SK-N-SH (cell line): Measurements from ENCODE around the gene PLA2G4E. TPM values are rescaled to one million over a fixed set of nuclear protein-coding genes. Genes with fewer than 3 reads are reported as not detected.

Experiments
- CTCF ChIA-PET: fragments of 300-600, 350-600 bp; formaldehyde crosslinking; extraction: SDS; loops from one replicate; lab custom pipeline; 2021; lab: Yijun Ruan, JAX
- POLR2A ChIA-PET: fragments of 350-600 bp; sonication (Branson Sonifier 250); formaldehyde crosslinking; extraction: SDS; loops from one replicate; lab custom pipeline; 2020; ENCODE audit warnings: antibody characterized with exemption, inconsistent platforms; lab: Yijun Ruan, JAX
- DNase-seq: peaks from one replicate; pipeline ENCODE4 v3.0.0; 2012
- H2AFZ ChIP-seq: fragments of 200-600 bp; sonication (generic); 2 replicates; pipeline ENCODE4 v1.8.1; 2016; ENCODE audit warnings: antibody characterized with exemption, mild to moderate bottlenecking, low read depth
- H3F3A ChIP-seq: fragments of 200-600 bp; sonication (generic); replicated peaks from 2 replicates; pipeline ENCODE3; 2016; ENCODE audit warnings: antibody characterized with exemption, mild to moderate bottlenecking; ENCODE audit not compliant: insufficient read depth
- H3K27ac ChIP-seq, 2 experiments: fragments of 200-500 bp in 1 of 2; fragments of 200-600 bp in 1 of 2; sonication (Bioruptor generic) in 1 of 2; sonication (generic), shearing (Covaris generic) in 1 of 2; 2 replicates each; pipeline versions ENCODE4 v1.5.1 to v1.6.1; 2014 to 2016; ENCODE audit warnings: low read depth in 2 of 2, inconsistent platforms in 1 of 2, low read length in 1 of 2, mild to moderate bottlenecking in 1 of 2, mixed read lengths in 1 of 2
- H3K27me3 ChIP-seq: fragments of 200-600 bp; sonication (generic), shearing (Covaris generic); 2 replicates; pipeline ENCODE4 v1.6.1; 2016; ENCODE audit warnings: mixed run types; ENCODE audit not compliant: insufficient read depth
- H3K36me3 ChIP-seq, 2 experiments: fragments of 200-500 bp in 1 of 2; fragments of 200-600 bp in 1 of 2; sonication (Bioruptor generic) in 1 of 2; sonication (generic) in 1 of 2; replicated peaks in 1 of 2; 2 replicates each; pipeline versions ENCODE3 to v1.5.1; 2014 to 2016; ENCODE audit warnings: low read length in 1 of 2, mild to moderate bottlenecking in 1 of 2; ENCODE audit not compliant: insufficient read depth in 2 of 2, control insufficient read depth in 1 of 2
- H3K4me1 ChIP-seq, 2 experiments: fragments of 200-500 bp in 1 of 2; fragments of 200-600 bp in 1 of 2; sonication (Bioruptor generic) in 1 of 2; sonication (generic), shearing (Covaris generic) in 1 of 2; 2 replicates each; pipeline versions ENCODE4 v1.5.1 to v1.6.1; 2014 to 2016; ENCODE audit warnings: low read depth in 1 of 2, low read length in 1 of 2, mixed run types in 1 of 2; ENCODE audit not compliant: insufficient read depth in 2 of 2, control insufficient read depth in 1 of 2
- H3K4me2 ChIP-seq: fragments of 200-600 bp; sonication (generic), shearing (Covaris generic); 2 replicates; pipeline ENCODE4 v1.6.1; 2017; ENCODE audit warnings: mixed run types
- H3K4me3 ChIP-seq, 2 experiments: fragments of 200-500 bp in 1 of 2; fragments of 200-600 bp in 1 of 2; sonication (Bioruptor generic) in 1 of 2; sonication (generic), shearing (Covaris generic) in 1 of 2; 2 replicates each; pipeline versions ENCODE4 v1.5.1 to v1.8.1; 2014 to 2016; ENCODE audit warnings: low read depth in 2 of 2, inconsistent platforms in 1 of 2, low read length in 1 of 2, mild to moderate bottlenecking in 1 of 2, mixed read lengths in 1 of 2, moderate library complexity in 1 of 2
- H3K79me2 ChIP-seq: fragments of 200-600 bp; sonication (generic); 2 replicates; pipeline ENCODE4 v1.8.1; 2017; ENCODE audit warnings: mild to moderate bottlenecking; ENCODE audit not compliant: insufficient read depth
- H3K9ac ChIP-seq: fragments of 200-600 bp; sonication (generic); 2 replicates; pipeline ENCODE4 v1.6.1; 2017; ENCODE audit warnings: mixed run types
- H3K9me2 ChIP-seq: fragments of 200-600 bp; sonication (generic); 2 replicates; pipeline ENCODE4 v1.6.1; 2017; ENCODE audit warnings: mixed run types
- H3K9me3 ChIP-seq: fragments of 200-600 bp; sonication (generic); 2 replicates; pipeline ENCODE4 v1.6.1; 2017; ENCODE audit warnings: mixed run types, mild to moderate bottlenecking, moderate library complexity
- H4K20me1 ChIP-seq: fragments of 200-600 bp; sonication (generic); 2 replicates; pipeline ENCODE4 v1.6.1; 2017; ENCODE audit warnings: mild to moderate bottlenecking, mixed run types; ENCODE audit not compliant: insufficient read depth
- CHD2 ChIP-seq: fragments of 150-350 bp; IDR thresholded peaks from 2 replicates; pipeline ENCODE4 v1.6.1; 2018; ENCODE audit warnings: low read length; ENCODE audit not compliant: partially characterized antibody
- EP300 ChIP-seq, 2 experiments: IDR thresholded peaks; 2 replicates each; pipeline versions ENCODE4 v1.4.0 to v1.6.1; 2012; ENCODE audit warnings: borderline replicate concordance in 1 of 2, low read depth in 1 of 2, low read length in 1 of 2
- EZH2phosphoT487 ChIP-seq: fragments of 200-600 bp; sonication (generic); IDR thresholded peaks from 2 replicates; pipeline ENCODE4 v1.6.1; 2017; ENCODE audit warnings: low read depth, mixed run types, mild to moderate bottlenecking, antibody characterized with exemption, moderate library complexity, borderline replicate concordance
- FOSL2 ChIP-seq: IDR thresholded peaks from 2 replicates; pipeline ENCODE4 v1.4.0; 2012; ENCODE audit warnings: low read depth, mild to moderate bottlenecking, moderate library complexity, borderline replicate concordance
- FOXM1 ChIP-seq: IDR thresholded peaks from 2 replicates; pipeline ENCODE4 v1.4.0; 2012; ENCODE audit warnings: low read depth, mild to moderate bottlenecking
- GABPA ChIP-seq: IDR thresholded peaks from 2 replicates; pipeline ENCODE4 v1.4.0; 2012; ENCODE audit warnings: low read depth, mild to moderate bottlenecking
- MEF2A ChIP-seq: IDR thresholded peaks from 2 replicates; pipeline ENCODE4 v1.4.0; 2012; ENCODE audit warnings: low read depth, borderline replicate concordance
- MXI1 ChIP-seq: IDR thresholded peaks from 2 replicates; pipeline ENCODE4 v1.6.1; 2012; ENCODE audit warnings: mild to moderate bottlenecking, low read depth, low read length, improper control_type of control experiment
- NFIC ChIP-seq: IDR thresholded peaks from 2 replicates; pipeline ENCODE4 v1.4.0; 2012; ENCODE audit warnings: borderline replicate concordance
- NRF1 ChIP-seq: IDR thresholded peaks from 2 replicates; pipeline ENCODE4 v1.6.1; 2012; ENCODE audit warnings: low read depth, mild to moderate bottlenecking, low read length
- POLR2AphosphoS5 ChIP-seq: IDR thresholded peaks from 2 replicates; pipeline ENCODE4 v1.6.1; 2012; ENCODE audit warnings: low read depth, low read length
- RAD21 ChIP-seq: IDR thresholded peaks from 2 replicates; pipeline ENCODE4 v1.6.1; 2012; ENCODE audit warnings: mild to moderate bottlenecking, low read length
- RCOR1 ChIP-seq: fragments of 150-350 bp; IDR thresholded peaks from 2 replicates; pipeline ENCODE4 v1.6.1; 2017; ENCODE audit warnings: antibody characterized with exemption, low read length
- RFX5 ChIP-seq: IDR thresholded peaks from 2 replicates; pipeline ENCODE4 v1.6.1; 2012; ENCODE audit warnings: mild to moderate bottlenecking, improper control_type of control experiment, low read length
- SIN3A ChIP-seq: IDR thresholded peaks from 2 replicates; pipeline ENCODE4 v1.6.1; 2012; ENCODE audit warnings: low read depth, mild to moderate bottlenecking, low read length, moderate library complexity, borderline replicate concordance
- SMC3 ChIP-seq: IDR thresholded peaks from 2 replicates; pipeline ENCODE4 v1.6.1; 2012; ENCODE audit warnings: low read depth, low read length, improper control_type of control experiment
- TEAD4 ChIP-seq: IDR thresholded peaks from 2 replicates; pipeline ENCODE4 v1.4.0; 2012; ENCODE audit warnings: mild to moderate bottlenecking, borderline replicate concordance; ENCODE audit not compliant: insufficient read depth
- USF1 ChIP-seq: IDR thresholded peaks from 2 replicates; pipeline ENCODE4 v1.4.0; 2012; ENCODE audit warnings: low read depth, borderline replicate concordance
- YY1 ChIP-seq: IDR thresholded peaks from 2 replicates; pipeline ENCODE4 v1.4.0; 2012; ENCODE audit warnings: low read depth, mild to moderate bottlenecking
- WGBS: methylation state at CpG from one replicate; pipeline ENCODE4 v1.1.6; 2017; ENCODE audit warnings: low lambda C conversion rate; 5-methylcytosine and 5-hydroxymethylcytosine counted together
- polyA plus RNA-seq, 3 experiments: library from polyadenylated mRNA; depleted of rRNA; stranded (reverse); fragments of >200 nt; gene quantifications; 2 replicates each; pipeline ENCODE4 v1.2.3, GENCODE V29; 2012
- TF ChIP-seq, protein P1 (sequence below): IDR thresholded peaks from 2 replicates; pipeline ENCODE4 v1.6.1; 2012; ENCODE audit warnings: mild to moderate bottlenecking, low read depth, low read length, moderate library complexity

Gene PLA2G4E
- polyA plus RNA-seq, 1 of the 3 experiments (the other 2 are of a cell fraction): not detected

DNA sequence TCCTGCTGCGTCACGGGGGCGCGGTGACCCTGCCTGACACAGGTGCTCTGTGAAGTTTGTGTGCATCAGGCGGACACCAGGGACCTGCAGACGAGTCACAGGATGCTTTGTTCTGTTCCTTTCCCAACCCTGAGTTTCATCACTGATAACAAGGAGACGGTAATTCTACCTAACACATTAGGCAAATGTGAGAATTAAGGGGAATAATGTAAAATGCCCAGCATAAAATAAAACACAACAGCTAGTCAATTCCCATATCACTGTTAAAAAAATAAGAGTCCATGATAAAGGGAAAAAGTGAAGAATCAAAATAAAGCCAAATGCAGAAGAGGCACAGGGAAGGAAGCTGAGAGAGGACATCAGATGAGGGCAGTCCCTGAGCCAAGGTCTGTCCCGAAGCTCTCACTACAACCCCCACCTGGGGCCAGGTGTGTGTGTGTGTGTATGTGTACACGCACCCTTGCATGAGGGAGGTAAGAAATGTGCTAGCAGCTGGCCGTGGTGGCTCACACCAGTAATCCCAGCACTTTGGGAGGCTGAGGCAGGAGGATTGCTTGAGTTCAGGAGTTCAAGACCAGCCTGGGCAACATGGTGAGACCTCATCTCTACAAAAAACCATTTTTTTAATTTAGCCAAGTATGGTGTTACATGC is 46.0 kb upstream of the PLA2G4E start:
- H3K27ac ChIP-seq: no peak overlapping the region
- no peak for DNase-seq
- 42% methylated on average over 10 of the region's 10 CpGs for WGBS
- H3K4me1 ChIP-seq: peaks cover 0 to 18% of the 10 kb centered on the region in 2 experiments; a peak in 1 of 4 replicates
- no peaks in the 10 kb centered on the region for H3K9me2 ChIP-seq
- POLR2A ChIA-PET: no interaction called here
- no peak overlapping the region for H3K4me2 ChIP-seq
- H3K79me2 ChIP-seq: no peaks in the 10 kb centered on the region
- H3F3A ChIP-seq: no peaks in the 10 kb centered on the region
- H2AFZ ChIP-seq: no peak overlapping the region
- TF ChIP-seq EZH2phosphoT487: no peak
- TF ChIP-seq YY1: no peak
- TF ChIP-seq FOXM1: no peak
- no peak for TF ChIP-seq SMC3
- no peak for TF ChIP-seq TEAD4
- TF ChIP-seq EP300 (IDR thresholded peaks at IDR 0.05; ENCODE audit: borderline replicate concordance in 1 of 2, low read depth in 1 of 2, low read length in 1 of 2): no peak
- no peak for TF ChIP-seq FOSL2
- TF ChIP-seq RCOR1: no peak
- no peak for TF ChIP-seq RAD21
- TF ChIP-seq SIN3A: no peak
- no peak for TF ChIP-seq POLR2AphosphoS5
- TF ChIP-seq CHD2: no peak
- no peak for TF ChIP-seq NFIC
- no peak for TF ChIP-seq USF1
- TF ChIP-seq, protein P1, sequence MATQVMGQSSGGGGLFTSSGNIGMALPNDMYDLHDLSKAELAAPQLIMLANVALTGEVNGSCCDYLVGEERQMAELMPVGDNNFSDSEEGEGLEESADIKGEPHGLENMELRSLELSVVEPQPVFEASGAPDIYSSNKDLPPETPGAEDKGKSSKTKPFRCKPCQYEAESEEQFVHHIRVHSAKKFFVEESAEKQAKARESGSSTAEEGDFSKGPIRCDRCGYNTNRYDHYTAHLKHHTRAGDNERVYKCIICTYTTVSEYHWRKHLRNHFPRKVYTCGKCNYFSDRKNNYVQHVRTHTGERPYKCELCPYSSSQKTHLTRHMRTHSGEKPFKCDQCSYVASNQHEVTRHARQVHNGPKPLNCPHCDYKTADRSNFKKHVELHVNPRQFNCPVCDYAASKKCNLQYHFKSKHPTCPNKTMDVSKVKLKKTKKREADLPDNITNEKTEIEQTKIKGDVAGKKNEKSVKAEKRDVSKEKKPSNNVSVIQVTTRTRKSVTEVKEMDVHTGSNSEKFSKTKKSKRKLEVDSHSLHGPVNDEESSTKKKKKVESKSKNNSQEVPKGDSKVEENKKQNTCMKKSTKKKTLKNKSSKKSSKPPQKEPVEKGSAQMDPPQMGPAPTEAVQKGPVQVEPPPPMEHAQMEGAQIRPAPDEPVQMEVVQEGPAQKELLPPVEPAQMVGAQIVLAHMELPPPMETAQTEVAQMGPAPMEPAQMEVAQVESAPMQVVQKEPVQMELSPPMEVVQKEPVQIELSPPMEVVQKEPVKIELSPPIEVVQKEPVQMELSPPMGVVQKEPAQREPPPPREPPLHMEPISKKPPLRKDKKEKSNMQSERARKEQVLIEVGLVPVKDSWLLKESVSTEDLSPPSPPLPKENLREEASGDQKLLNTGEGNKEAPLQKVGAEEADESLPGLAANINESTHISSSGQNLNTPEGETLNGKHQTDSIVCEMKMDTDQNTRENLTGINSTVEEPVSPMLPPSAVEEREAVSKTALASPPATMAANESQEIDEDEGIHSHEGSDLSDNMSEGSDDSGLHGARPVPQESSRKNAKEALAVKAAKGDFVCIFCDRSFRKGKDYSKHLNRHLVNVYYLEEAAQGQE: no peak
- no peak for TF ChIP-seq MEF2A
- TF ChIP-seq GABPA: no peak
- TF ChIP-seq RFX5: no peak
- no peak for TF ChIP-seq NRF1
- TF ChIP-seq MXI1: no peak
- TF ChIP-seq, all 33 proteins: peak for 0
- Histone ChIP-seq H3K9ac (no peak overlapping the region), H3K27me3 (no peaks in the 10 kb centered on the region), H3K9me3 (no peaks in the 10 kb centered on the region), H4K20me1 (no peaks in the 10 kb centered on the region), H3K4me3 (no peak overlapping the region; a peak in 1 of 4 replicates), H3K36me3 (no peaks in the 10 kb centered on the region)
- CTCF ChIA-PET: interaction anchor here (0.6 to 17.2 kb wide), 19 partner anchors 9 to 650 kb away, joined by 3 to 293 read pairs (median 5); no protein-coding TSS in a partner anchor
